Hypothalamus (tissue), 51 donors: ENCODE results near the gene GPRC5D.

Experiments
- DNase-seq, 51 donors: peaks; one replicate each; lab custom pipeline; 2025; lab: John Stamatoyannopoulos, UW

Gene GPRC5D

DNA sequence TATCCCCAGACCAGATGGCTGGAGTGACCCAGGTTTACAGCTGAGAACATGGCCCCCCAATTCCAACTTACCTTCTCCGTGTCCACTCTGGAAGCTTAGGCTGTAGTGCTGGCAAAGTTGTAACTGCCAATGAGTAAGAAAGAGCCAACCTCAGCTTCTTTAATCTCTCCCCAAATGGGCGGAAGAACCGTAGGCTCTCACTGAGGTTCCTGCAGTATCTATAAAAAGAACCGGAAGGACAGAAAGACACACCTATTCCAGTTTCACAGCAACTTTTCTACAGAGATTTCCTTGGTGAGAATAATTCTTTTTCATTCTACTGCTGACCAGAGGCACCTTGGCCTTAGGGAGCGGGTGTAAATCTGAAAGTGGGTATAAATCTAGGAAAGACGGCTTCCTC, at the start of gene GPRC5D:
GPRC5D (minus strand) TSS at position 135 of the 400 bp plus-strand sequence. CDS start 1,786 bp downstream, outside the sequence.
- no peak for DNase-seq

GRCh38 chr12:13001775-13002040, 49.7 kb upstream of the GPRC5D start:
- DNase-seq = no peak

GRCh38 chr12:13000925-13001774, 49.2 kb upstream of the GPRC5D start:
- DNase-seq = peak in 44 of 51 donors; percentile 15 to 83 (median 56)

- DNase-seq = peak in 14 of 51 donors; percentile 50 to 90 (median 67)
Measured at GRCh38 chr12:13000616-13000924, 48.6 kb upstream of the GPRC5D start.

GRCh38 chr12:12999959-13000615, 48.1 kb upstream of the GPRC5D start, which contains the start of gene HEBP1:
Gene HEBP1, minus strand, starts transcription at chr12:13000265. Its CDS starts 151 bp downstream, at chr12:13000114.
- DNase-seq = peak; percentile 65 to 99 (median 95)

GRCh38 chr12:12999271-12999958, 47.4 kb upstream of the GPRC5D start:
- peak in 7 of 51 donors; percentile 37 to 84 (median 69) for DNase-seq

GRCh38 chr12:12998248-12998647, 46.3 kb upstream of the GPRC5D start:
- DNase-seq = no peak

- no peak for DNase-seq
Measured at GRCh38 chr12:12997734-12998133, 45.8 kb upstream of the GPRC5D start.

- no peak for DNase-seq
Measured at GRCh38 chr12:12997156-12997555, 45.2 kb upstream of the GPRC5D start.

GRCh38 chr12:12996209-12996608, 44.2 kb upstream of the GPRC5D start:
- no peak for DNase-seq

- peak in 1 of 51 donors; percentile 50 for DNase-seq
Measured at GRCh38 chr12:12995088-12995487, 43.1 kb upstream of the GPRC5D start.

- DNase-seq = no peak
Measured at GRCh38 chr12:12993367-12993766, 41.4 kb upstream of the GPRC5D start.

DNA sequence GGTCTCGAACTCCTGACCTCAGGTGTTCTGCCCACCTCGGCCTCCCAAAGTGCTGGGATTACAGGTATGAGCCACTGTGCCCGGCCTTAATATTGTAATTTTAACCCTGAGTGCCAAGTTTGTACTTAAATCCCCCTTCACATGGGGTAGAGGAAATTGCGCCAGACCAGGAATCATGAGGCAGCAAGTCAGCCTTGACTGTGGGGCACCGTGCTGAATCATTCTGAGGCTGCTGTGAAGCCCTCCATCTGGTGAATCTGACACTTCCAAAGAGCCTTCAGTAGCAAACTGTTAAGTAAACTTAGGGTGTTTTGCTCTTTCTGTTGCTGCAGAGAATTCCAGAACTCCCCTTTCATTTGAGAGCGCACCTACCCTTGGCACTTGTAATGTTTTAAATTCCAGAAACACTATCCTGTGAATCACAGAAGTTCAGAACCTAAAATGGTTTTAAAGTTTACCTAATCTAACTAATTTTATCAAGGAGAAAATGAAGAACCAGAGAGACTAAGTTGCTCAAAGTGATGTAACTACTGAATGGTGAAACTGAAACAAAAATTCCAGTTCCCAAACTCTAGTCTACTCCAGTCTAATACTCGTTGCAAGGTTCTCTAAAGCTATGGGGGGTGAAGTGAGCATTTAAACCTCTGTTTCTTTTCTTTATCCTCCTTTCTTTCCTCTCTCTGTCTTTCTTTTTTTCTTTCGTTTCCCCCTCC, 40.6 kb upstream of the GPRC5D start:
- peak in 5 of 51 donors; percentile 7 to 34 (median 11) for DNase-seq

GRCh38 chr12:12990700-12991468, 38.9 kb upstream of the GPRC5D start:
- no peak for DNase-seq

DNA sequence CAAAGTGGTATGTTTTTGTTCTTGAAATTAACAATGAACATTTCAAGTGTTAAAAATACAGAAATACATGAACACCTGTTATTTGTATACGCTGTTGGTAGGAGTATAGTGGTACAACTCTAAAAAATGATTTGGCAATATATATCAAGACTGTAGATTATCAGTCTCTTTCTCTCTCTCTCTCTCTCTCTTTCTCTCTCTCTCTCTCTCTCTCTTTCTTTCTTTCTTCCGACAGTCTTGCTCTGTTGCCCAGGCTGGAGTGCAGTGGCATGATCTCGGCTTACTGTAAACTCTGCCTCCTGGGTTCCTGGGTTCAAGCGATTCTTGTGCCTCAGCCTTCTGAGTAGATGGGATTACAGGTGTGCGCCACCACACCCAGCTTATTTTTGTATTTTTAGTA, 35.5 kb upstream of the GPRC5D start:
- DNase-seq = no peak

DNA sequence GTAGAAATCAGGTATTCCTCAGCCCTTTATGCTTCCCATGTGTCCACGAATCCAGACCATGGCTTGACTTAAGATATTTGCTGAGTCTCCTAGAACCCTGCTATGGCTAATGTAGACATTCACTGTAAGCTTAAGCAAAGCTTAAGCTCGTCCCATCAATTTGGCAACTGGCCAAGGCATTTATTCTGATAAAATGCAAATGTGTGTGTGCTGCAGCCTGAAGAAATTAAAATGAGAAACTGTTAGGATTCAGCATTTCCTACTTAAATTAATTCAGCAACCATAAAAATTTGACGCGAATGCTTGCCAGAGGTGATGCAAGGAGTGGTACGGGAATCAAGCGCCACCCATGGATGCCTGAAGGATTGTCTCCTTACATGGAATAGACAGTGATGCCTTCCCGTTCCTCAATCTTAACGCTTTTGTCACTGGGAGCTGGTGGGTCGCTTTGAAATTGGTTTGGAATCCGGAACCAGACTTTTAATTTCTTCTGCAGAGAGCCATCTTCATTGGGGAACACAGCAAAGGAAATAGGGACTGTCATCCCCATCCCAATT, 34.9 kb upstream of the GPRC5D start:
- DNase-seq = no peak

GRCh38 chr12:12985817-12986408, 33.9 kb upstream of the GPRC5D start:
- DNase-seq = peak in 2 of 51 donors; percentile 11 to 14

GRCh38 chr12:12984149-12984548, 32.2 kb upstream of the GPRC5D start:
- no peak for DNase-seq

DNA sequence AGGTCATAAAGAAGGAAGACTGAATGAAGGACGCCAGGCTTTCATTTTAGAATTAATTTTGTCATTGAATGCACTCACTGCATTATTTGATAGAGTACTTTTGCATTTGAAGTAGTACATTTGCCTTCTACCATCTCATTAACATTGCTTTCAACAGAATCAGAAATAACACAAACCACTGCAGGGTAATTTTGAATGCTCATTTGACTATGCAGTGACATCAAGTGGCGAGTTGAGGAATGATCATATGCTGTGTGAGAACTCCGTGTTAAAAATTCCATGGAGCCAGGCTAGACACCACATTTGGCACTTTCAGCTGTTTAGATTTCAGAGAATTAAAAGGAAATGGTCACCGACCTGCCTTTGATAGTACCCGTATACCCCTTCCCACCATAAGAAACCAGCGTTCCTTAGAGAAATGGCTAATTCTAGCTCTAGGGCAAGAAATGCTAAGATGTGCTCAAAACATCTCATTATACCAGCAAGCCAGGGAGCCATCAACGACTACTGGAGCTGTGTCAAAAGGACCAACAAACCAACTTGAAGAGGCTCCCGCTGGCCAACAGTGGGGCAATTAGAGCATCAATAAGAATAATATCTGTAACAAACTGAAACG, 31.6 kb upstream of the GPRC5D start:
- peak in 14 of 51 donors; percentile 18 to 78 (median 36) for DNase-seq
